ENCODE data around the gene ROM1. TPM values are rescaled to one million over a fixed set of nuclear protein-coding genes. Genes with fewer than 3 reads are reported as not detected.
"Not testable (repeated sequence)": the region's sequence is repeated elsewhere in the genome, so short reads cannot be mapped to it uniquely, and the experiment has no call there.

ROM1 gene
- total RNA-seq, 3 donors from 2014 or later = 8.5 to 11.5 (median 11.0) TPM

- H3K4me1 ChIP-seq = no peaks in the 10 kb centered on the region
- TF ChIP-seq CTCF (IDR thresholded peaks at IDR 0.05) (no peak), POLR2A (IDR thresholded peaks at IDR 0.05) (no peak), POLR2AphosphoS5 (IDR thresholded peaks at IDR 0.05) (no peak)
- H3K27me3 ChIP-seq = no peaks in the 10 kb centered on the region
- intact Hi-C loops (cut with DNase I; ENCODE audit: low total_unique reads) = no loop called here
- H3K4me3 ChIP-seq = no peak overlapping the region
- H3K9me3 ChIP-seq = no peaks in the 10 kb centered on the region
- H3K27ac ChIP-seq = no peak overlapping the region
- H3K36me3 ChIP-seq = no peaks in the 10 kb centered on the region
- no peak for DNase-seq (ENCODE audit: low spot score in 2 of 2)
These were observed 43.4 kb upstream of the ROM1 start for GRCh38 chr11:62569611-62570010.

GRCh38 chr11:62570903-62571302 lies 42.2 kb upstream of the ROM1 start:
- H3K4me1 ChIP-seq; intact Hi-C loops (cut with DNase I; ENCODE audit: low total_unique reads); H3K27me3 ChIP-seq; H3K4me3 ChIP-seq; H3K36me3 ChIP-seq; DNase-seq (ENCODE audit: low spot score in 2 of 2); H3K27ac ChIP-seq; H3K9me3 ChIP-seq: not testable (repeated sequence)

- DNase-seq (ENCODE audit: low spot score in 2 of 2); H3K9me3 ChIP-seq; H3K27me3 ChIP-seq; intact Hi-C loops (cut with DNase I; ENCODE audit: low total_unique reads); H3K27ac ChIP-seq; H3K4me3 ChIP-seq; H3K36me3 ChIP-seq; H3K4me1 ChIP-seq: not testable (repeated sequence)
These were observed 41.6 kb upstream of the ROM1 start for GRCh38 chr11:62571493-62571892.

GRCh38 chr11:62572431-62572830 lies 40.6 kb upstream of the ROM1 start:
- no peak for DNase-seq (ENCODE audit: low spot score in 2 of 2)
- TF ChIP-seq POLR2A (IDR thresholded peaks at IDR 0.05) = no peak
- no peak for TF ChIP-seq CTCF (IDR thresholded peaks at IDR 0.05)
- no peak for TF ChIP-seq POLR2AphosphoS5 (IDR thresholded peaks at IDR 0.05)
- Histone ChIP-seq H3K4me1 (peaks cover 0 to 9% of the 10 kb centered on the region in 2 donors), H3K27ac (peak overlapping the region; percentile 86 to 90), H3K4me3 (peak overlapping the region; percentile 76 to 88 (median 87)), H3K9me3 (no peaks in the 10 kb centered on the region), H3K27me3 (no peaks in the 10 kb centered on the region), H3K36me3 (no peaks in the 10 kb centered on the region)
- intact Hi-C loops (cut with DNase I; ENCODE audit: low total_unique reads) = no loop called here

- H3K4me1 ChIP-seq = peaks cover 0 to 9% of the 10 kb centered on the region in 2 donors
These were observed 40.0 kb upstream of the ROM1 start for GRCh38 chr11:62573006-62573591.

More at GRCh38 chr11:62573006-62573591, 40.0 kb upstream of the ROM1 start:
- intact Hi-C loops (cut with DNase I; ENCODE audit: low total_unique reads) = no loop called here
- Histone ChIP-seq H3K36me3 (no peaks in the 10 kb centered on the region), H3K27me3 (no peaks in the 10 kb centered on the region), H3K27ac (peak overlapping the region; percentile 86 to 90), H3K4me3 (peak overlapping the region; percentile 76 to 88 (median 87)), H3K9me3 (no peaks in the 10 kb centered on the region)
- no peak for TF ChIP-seq POLR2A (IDR thresholded peaks at IDR 0.05)
- no peak for TF ChIP-seq POLR2AphosphoS5 (IDR thresholded peaks at IDR 0.05)
- no peak for TF ChIP-seq CTCF (IDR thresholded peaks at IDR 0.05)
- DNase-seq (ENCODE audit: low spot score in 2 of 2) = no peak

Measured in breast epithelium (tissue), 4 donors.